DOHH2 (cell line): ENCODE data around the gene CDC42BPA.

Experiments used
- H3F3A ChIP-seq: fragments of 200-600 bp; sonication (generic), shearing (Covaris generic); 2 replicates; pipeline ENCODE4 v1.6.0; 2016; ENCODE audit warnings: antibody characterized with exemption, mild to moderate bottlenecking; ENCODE audit not compliant: control insufficient read depth, insufficient read depth
- H3K27ac ChIP-seq: fragments of 200-600 bp; sonication (generic); 2 replicates; pipeline ENCODE4 v1.5.1; 2014; ENCODE audit warnings: low read depth, mild to moderate bottlenecking, low read length, moderate library complexity
- H3K27me3 ChIP-seq: fragments of 200-600 bp; sonication (generic); 2 replicates; pipeline ENCODE4 v1.6.1; 2014; ENCODE audit warnings: mild to moderate bottlenecking, low read length, mixed read lengths; ENCODE audit not compliant: control insufficient read depth
- H3K36me3 ChIP-seq: fragments of 200-600 bp; sonication (generic); 2 replicates; pipeline ENCODE4 v1.6.1; 2014; ENCODE audit warnings: mild to moderate bottlenecking, low read length, moderate library complexity, mixed read lengths; ENCODE audit not compliant: control insufficient read depth
- H3K4me1 ChIP-seq: fragments of 200-600 bp; sonication (generic); 2 replicates; pipeline ENCODE4 v1.6.1; 2014; ENCODE audit warnings: mild to moderate bottlenecking, low read length, mixed read lengths; ENCODE audit not compliant: control insufficient read depth
- H3K4me2 ChIP-seq: fragments of 200-600 bp; sonication (generic); 2 replicates; pipeline ENCODE4 v1.6.0; 2014; ENCODE audit warnings: mild to moderate bottlenecking, low read length, moderate library complexity
- H3K4me3 ChIP-seq: fragments of 200-600 bp; sonication (generic); 2 replicates; pipeline ENCODE4 v1.5.1; 2014; ENCODE audit warnings: mild to moderate bottlenecking, low read length, mixed read lengths
- H3K79me2 ChIP-seq: fragments of 200-600 bp; sonication (generic); 2 replicates; pipeline ENCODE4 v1.6.1; 2014; ENCODE audit warnings: mild to moderate bottlenecking, low read length, mixed read lengths; ENCODE audit not compliant: control insufficient read depth
- H3K9me2 ChIP-seq: fragments of 200-600 bp; sonication (generic); replicated peaks from 2 replicates; pipeline ENCODE4 v1.6.1; 2014; ENCODE audit warnings: mild to moderate bottlenecking, low read length, mixed read lengths; ENCODE audit not compliant: control insufficient read depth
- H3K9me3 ChIP-seq: fragments of 200-600 bp; sonication (generic); 2 replicates; pipeline ENCODE4 v1.6.1; 2014; ENCODE audit warnings: antibody characterized with exemption, low read length, mixed read lengths; ENCODE audit not compliant: control insufficient read depth, insufficient read depth
- H4K20me1 ChIP-seq: fragments of 200-600 bp; sonication (generic); 2 replicates; pipeline ENCODE4 v1.6.0; 2014; ENCODE audit warnings: low read depth, mild to moderate bottlenecking, antibody characterized with exemption, low read length, moderate library complexity; ENCODE audit not compliant: control insufficient read depth, insufficient read depth
- CTCF ChIP-seq: fragments of 200-600 bp; sonication (generic); IDR thresholded peaks from one replicate; pipeline ENCODE4 v1.5.1; 2014; ENCODE audit warnings: antibody characterized with exemption, mild to moderate bottlenecking, low read depth, low read length; ENCODE audit not compliant: poor library complexity, severe bottlenecking
- EZH2phosphoT487 ChIP-seq: fragments of 200-600 bp; sonication (generic); IDR thresholded peaks from 2 replicates; pipeline ENCODE4 v1.6.1; 2017; ENCODE audit warnings: borderline replicate concordance, mild to moderate bottlenecking, antibody characterized with exemption, low read length, moderate library complexity, mixed read lengths

Gene CDC42BPA

GRCh38 chr1:226994586-226995364 lies 323.5 kb downstream of the CDC42BPA start:
- no peak for TF ChIP-seq EZH2phosphoT487
- TF ChIP-seq CTCF: no peak
- no peaks in the 10 kb centered on the region for H4K20me1 ChIP-seq

GRCh38 chr1:226993814-226994585 lies 324.3 kb downstream of the CDC42BPA start:
- H3K79me2 ChIP-seq: no peaks in the 10 kb centered on the region
- H3K27ac ChIP-seq: no peak overlapping the region
- H3K4me2 ChIP-seq: no peak overlapping the region
- no peaks in the 10 kb centered on the region for H3K36me3 ChIP-seq
- peaks cover 11% of the 10 kb centered on the region for H3K4me1 ChIP-seq
- no peak overlapping the region for H3K4me3 ChIP-seq
- H3F3A ChIP-seq: no peaks in the 10 kb centered on the region
- TF ChIP-seq CTCF (no peak), EZH2phosphoT487 (no peak)
- H3K27me3 ChIP-seq: peaks cover 14% of the 10 kb centered on the region
- H4K20me1 ChIP-seq: no peaks in the 10 kb centered on the region
- H3K9me3 ChIP-seq: no peaks in the 10 kb centered on the region
- no peaks in the 10 kb centered on the region for H3K9me2 ChIP-seq

More at GRCh38 chr1:226994586-226995364, 323.5 kb downstream of the CDC42BPA start:
- no peaks in the 10 kb centered on the region for H3K79me2 ChIP-seq
- no peak overlapping the region for H3K4me3 ChIP-seq
- H3K4me1 ChIP-seq: peaks cover 6% of the 10 kb centered on the region
- no peaks in the 10 kb centered on the region for H3K9me2 ChIP-seq
- no peaks in the 10 kb centered on the region for H3F3A ChIP-seq
- no peaks in the 10 kb centered on the region for H3K36me3 ChIP-seq
- H3K4me2 ChIP-seq: no peak overlapping the region
- no peak overlapping the region for H3K27ac ChIP-seq
- H3K27me3 ChIP-seq: peaks cover 14% of the 10 kb centered on the region
- H3K9me3 ChIP-seq: no peaks in the 10 kb centered on the region

- Histone ChIP-seq H3K4me2 (no peak overlapping the region), H3K79me2 (no peaks in the 10 kb centered on the region), H3K9me2 (no peaks in the 10 kb centered on the region), H3K36me3 (no peaks in the 10 kb centered on the region; the same call in 1 of the 2 replicates), H3K27ac (no peak overlapping the region), H3K27me3 (peaks cover 14% of the 10 kb centered on the region), H3K4me3 (no peak overlapping the region), H3F3A (no peaks in the 10 kb centered on the region), H4K20me1 (no peaks in the 10 kb centered on the region), H3K4me1 (peaks cover 11% of the 10 kb centered on the region), H3K9me3 (no peaks in the 10 kb centered on the region)
- TF ChIP-seq EZH2phosphoT487: no peak
- TF ChIP-seq CTCF: no peak
Observed at GRCh38 chr1:226991920-226992319, 326.4 kb downstream of the CDC42BPA start.
